K562 (cell line): Measurements from ENCODE around the gene TMEM203. TPM values are rescaled to one million over a fixed set of nuclear protein-coding genes. Genes with fewer than 3 reads are reported as not detected.
A peak's percentile ranks its signal among the peaks of the same experiment; 100 is the strongest.

Source experiments
- CAMTA2 ChIP-seq: fragments of 250-450 bp; sonication (Bioruptor Pico); conservative IDR thresholded peaks from 2 replicates; pipeline ENCODE4 v1.5.1; 2022
- CREM ChIP-seq: IDR thresholded peaks from 2 replicates; pipeline ENCODE4 v1.6.1; 2014; ENCODE audit warnings: antibody characterized with exemption, low read depth
- DMBX1 ChIP-seq: fragments of 250-450 bp; sonication (Bioruptor Pico); IDR thresholded peaks from 2 replicates; pipeline ENCODE4 v1.8.0; 2022; ENCODE audit warnings: inconsistent platforms, mild to moderate bottlenecking, moderate library complexity, borderline replicate concordance
- KAT8 ChIP-seq: fragments of 450-650 bp; IDR thresholded peaks from 2 replicates; pipeline ENCODE4 v1.6.1; 2016; ENCODE audit warnings: low read depth, mild to moderate bottlenecking
- MNT ChIP-seq, 2 experiments: fragments of 450-650 bp; conservative IDR thresholded peaks; 2 replicates each; pipeline ENCODE4 v1.6.1; 2017; ENCODE audit warnings: mild to moderate bottlenecking in 2 of 2, moderate library complexity in 2 of 2
- NFYB ChIP-seq: IDR thresholded peaks from 2 replicates; pipeline ENCODE4 v1.6.1; 2011; ENCODE audit warnings: mild to moderate bottlenecking, moderate library complexity; ENCODE audit not compliant: insufficient read length; ENCODE audit errors: extremely low read depth
- RBM39 ChIP-seq: fragments of 200-400 bp; formaldehyde crosslinking; optimal IDR thresholded peaks from 2 replicates; pipeline ENCODE3; 2018; ENCODE audit warnings: low read depth, low read length
- SMARCA4 ChIP-seq: fragments of 450-650 bp; IDR thresholded peaks from 2 replicates; pipeline ENCODE4 v1.6.1; 2016
- ZEB2 ChIP-seq: fragments of 450-650 bp; IDR thresholded peaks from 2 replicates; pipeline ENCODE4 v1.6.1; 2016
- ZKSCAN1 ChIP-seq: fragments of 150-350 bp; IDR thresholded peaks from 2 replicates; pipeline ENCODE4 v1.6.1; 2016; ENCODE audit warnings: low read depth, low read length
- ZNF121 ChIP-seq: sonication (generic); formaldehyde crosslinking; conservative IDR thresholded peaks from 2 replicates; pipeline ENCODE4 v1.8.0; 2022; ENCODE audit warnings: missing genetic modification reagents
- ZNF197 ChIP-seq: fragments of 200-800 bp; sonication (Bioruptor generic); IDR thresholded peaks from 2 replicates; pipeline ENCODE4 v1.6.1; 2016; ENCODE audit warnings: low read depth, missing genetic modification characterization, missing compliant biosample characterization
- ZNF561 ChIP-seq: fragments of 450-650 bp; formaldehyde crosslinking; conservative IDR thresholded peaks from 2 replicates; pipeline ENCODE4 v1.4.0; 2020; ENCODE audit warnings: mild to moderate bottlenecking, moderate library complexity
- ZNF644 ChIP-seq: fragments of 200-800 bp; sonication (Bioruptor generic); IDR thresholded peaks from 2 replicates; pipeline ENCODE4 v1.6.1; 2016; ENCODE audit warnings: low read depth, missing genetic modification characterization, missing compliant biosample characterization
- ZNF717 ChIP-seq: fragments of 250-450 bp; sonication (Bioruptor Pico); IDR thresholded peaks from 2 replicates; pipeline ENCODE4 v1.5.0; 2021
- polyA plus RNA-seq, 8 experiments: library from polyadenylated mRNA; depleted of rRNA in 4 of 8; stranded (reverse) in 5 of 8; unstranded in 3 of 8; fragments of >200 nt; fragmentation: Nextera tagmentation in 2 of 8; fragmentation: Illumina TruSeq in 1 of 8; extraction: Ambion mirVana in 2 of 8; extraction: Trizol in 1 of 8; gene quantifications; 2 replicates each; pipeline versions ENCODE4 v1.2.1 to v1.2.3, GENCODE V29; 2011 to 2014; ENCODE audit warnings: inconsistent platforms in 1 of 8, missing spikeins in 1 of 8
- total RNA-seq, 7 experiments: library from RNA; depleted of rRNA in 6 of 7; stranded (reverse); fragments of >200 nt in 6 of 7; fragmentation: Illumina TruSeq in 2 of 7; extraction: Trizol in 2 of 7; gene quantifications; 2 replicates each; pipeline versions ENCODE4 v1.2.1 to v1.2.3, GENCODE V29; 2011 to 2021; ENCODE audit warnings: low replicate concordance in 1 of 7
- TF ChIP-seq, protein P1 (sequence below): fragments of 150-350 bp; conservative IDR thresholded peaks from 2 replicates; pipeline ENCODE4 v1.6.1; 2014; ENCODE audit warnings: low read length
- TF ChIP-seq, protein P2 (sequence below): sonication (generic); formaldehyde crosslinking; IDR thresholded peaks from 2 replicates; pipeline ENCODE4 v1.8.0; 2022; ENCODE audit warnings: mild to moderate bottlenecking, missing genetic modification reagents, borderline replicate concordance

Gene TMEM203
- total and polyA plus RNA-seq, 9 of the 15 experiments (the other 6 are each of a cell fraction or from before 2014, with no cell fraction given) = 8.8 to 59.5 (median 37.6) TPM

- TF ChIP-seq CREM = peak; percentile 28; the same call in 1 of the 2 replicates
- TF ChIP-seq ZNF644 (tag) = no peak
- no peak for TF ChIP-seq ZNF561 (CRISPR knock-in tag)
- TF ChIP-seq NFYB = peak; percentile 95
- TF ChIP-seq RBM39 = no peak
- no peak for TF ChIP-seq CAMTA2
- TF ChIP-seq ZNF717 (CRISPR knock-in tag) = no peak
- TF ChIP-seq ZNF197 (CRISPR knock-in tag) = no peak
- TF ChIP-seq MNT (conservative IDR thresholded peaks at IDR 0.05) = peak; percentile 80 to 88
- peak; percentile 22; the same call in 1 of the 2 replicates for TF ChIP-seq SMARCA4
- no peak for TF ChIP-seq KAT8
- 0 out of 2 replicates have a peak, but pooled peaks have one; percentile 37 for TF ChIP-seq DMBX1 (CRISPR knock-in tag)
- TF ChIP-seq ZKSCAN1 = no peak
- TF ChIP-seq, protein P1, sequence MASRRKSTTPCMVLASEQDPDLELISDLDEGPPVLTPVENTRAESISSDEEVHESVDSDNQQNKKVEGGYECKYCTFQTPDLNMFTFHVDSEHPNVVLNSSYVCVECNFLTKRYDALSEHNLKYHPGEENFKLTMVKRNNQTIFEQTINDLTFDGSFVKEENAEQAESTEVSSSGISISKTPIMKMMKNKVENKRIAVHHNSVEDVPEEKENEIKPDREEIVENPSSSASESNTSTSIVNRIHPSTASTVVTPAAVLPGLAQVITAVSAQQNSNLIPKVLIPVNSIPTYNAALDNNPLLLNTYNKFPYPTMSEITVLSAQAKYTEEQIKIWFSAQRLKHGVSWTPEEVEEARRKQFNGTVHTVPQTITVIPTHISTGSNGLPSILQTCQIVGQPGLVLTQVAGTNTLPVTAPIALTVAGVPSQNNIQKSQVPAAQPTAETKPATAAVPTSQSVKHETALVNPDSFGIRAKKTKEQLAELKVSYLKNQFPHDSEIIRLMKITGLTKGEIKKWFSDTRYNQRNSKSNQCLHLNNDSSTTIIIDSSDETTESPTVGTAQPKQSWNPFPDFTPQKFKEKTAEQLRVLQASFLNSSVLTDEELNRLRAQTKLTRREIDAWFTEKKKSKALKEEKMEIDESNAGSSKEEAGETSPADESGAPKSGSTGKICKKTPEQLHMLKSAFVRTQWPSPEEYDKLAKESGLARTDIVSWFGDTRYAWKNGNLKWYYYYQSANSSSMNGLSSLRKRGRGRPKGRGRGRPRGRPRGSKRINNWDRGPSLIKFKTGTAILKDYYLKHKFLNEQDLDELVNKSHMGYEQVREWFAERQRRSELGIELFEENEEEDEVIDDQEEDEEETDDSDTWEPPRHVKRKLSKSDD = no peak
- TF ChIP-seq, protein P2, sequence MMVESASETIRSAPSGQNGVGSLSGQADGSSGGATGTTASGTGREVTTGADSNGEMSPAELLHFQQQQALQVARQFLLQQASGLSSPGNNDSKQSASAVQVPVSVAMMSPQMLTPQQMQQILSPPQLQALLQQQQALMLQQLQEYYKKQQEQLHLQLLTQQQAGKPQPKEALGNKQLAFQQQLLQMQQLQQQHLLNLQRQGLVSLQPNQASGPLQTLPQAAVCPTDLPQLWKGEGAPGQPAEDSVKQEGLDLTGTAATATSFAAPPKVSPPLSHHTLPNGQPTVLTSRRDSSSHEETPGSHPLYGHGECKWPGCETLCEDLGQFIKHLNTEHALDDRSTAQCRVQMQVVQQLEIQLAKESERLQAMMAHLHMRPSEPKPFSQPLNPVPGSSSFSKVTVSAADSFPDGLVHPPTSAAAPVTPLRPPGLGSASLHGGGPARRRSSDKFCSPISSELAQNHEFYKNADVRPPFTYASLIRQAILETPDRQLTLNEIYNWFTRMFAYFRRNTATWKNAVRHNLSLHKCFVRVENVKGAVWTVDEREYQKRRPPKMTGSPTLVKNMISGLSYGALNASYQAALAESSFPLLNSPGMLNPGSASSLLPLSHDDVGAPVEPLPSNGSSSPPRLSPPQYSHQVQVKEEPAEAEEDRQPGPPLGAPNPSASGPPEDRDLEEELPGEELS (CRISPR knock-in tag) = no peak
- TF ChIP-seq ZEB2 = no peak
- no peak for TF ChIP-seq ZNF121 (CRISPR knock-in tag)
Measured at GRCh38 chr9:137200311-137201204, 4.9 kb downstream of the TMEM203 start, which contains the start of gene TPRN (continued).
